ENCODE data around the gene WBP11. TPM values are rescaled to one million over a fixed set of nuclear protein-coding genes. Genes with fewer than 3 reads are reported as not detected.
"Not testable (repeated sequence)": the region's sequence is repeated elsewhere in the genome, so short reads cannot be mapped to it uniquely, and the experiment has no call there.

Gene WBP11
- total RNA-seq, 1 experiment from 2014 or later, result 31.7 TPM

GRCh38 chr12:14771651-14772137, 31.6 kb downstream of the WBP11 start:
- DNase-seq, result peak; percentile 76
- Histone ChIP-seq H3K4me3 (ENCODE audit: insufficient read depth, low read depth, low read length) (peak overlapping the region; percentile 90), H3K27me3 (ENCODE audit: control insufficient read depth, insufficient read depth, low read length) (no peaks in the 10 kb centered on the region), H3K36me3 (replicated peaks; ENCODE audit: control insufficient read depth, insufficient read depth, low read length) (no peaks in the 10 kb centered on the region)

GRCh38 chr12:14770496-14771461, 32.5 kb downstream of the WBP11 start:
- Histone ChIP-seq H3K27me3 (ENCODE audit: control insufficient read depth, insufficient read depth, low read length) (no peaks in the 10 kb centered on the region), H3K36me3 (replicated peaks; ENCODE audit: control insufficient read depth, insufficient read depth, low read length) (no peaks in the 10 kb centered on the region), H3K4me3 (ENCODE audit: insufficient read depth, low read depth, low read length) (peak overlapping the region; percentile 90)
- DNase-seq, result peak; percentile 75

GRCh38 chr12:14769969-14770495, 33.2 kb downstream of the WBP11 start:
- H3K4me3 ChIP-seq (ENCODE audit: insufficient read depth, low read depth, low read length), result peak overlapping the region; percentile 90
- peak; percentile 86 for DNase-seq
- H3K36me3 ChIP-seq (replicated peaks; ENCODE audit: control insufficient read depth, insufficient read depth, low read length), result no peaks in the 10 kb centered on the region
- H3K27me3 ChIP-seq (ENCODE audit: control insufficient read depth, insufficient read depth, low read length), result no peaks in the 10 kb centered on the region

- H3K27me3 ChIP-seq (ENCODE audit: control insufficient read depth, insufficient read depth, low read length), result no peaks in the 10 kb centered on the region
- DNase-seq, result peak; percentile 77
- peak overlapping the region; percentile 90 for H3K4me3 ChIP-seq (ENCODE audit: insufficient read depth, low read depth, low read length)
- no peaks in the 10 kb centered on the region for H3K36me3 ChIP-seq (replicated peaks; ENCODE audit: control insufficient read depth, insufficient read depth, low read length)
Measured at GRCh38 chr12:14769466-14769968, 33.8 kb downstream of the WBP11 start.

GRCh38 chr12:14768823-14769405, 34.4 kb downstream of the WBP11 start:
- Histone ChIP-seq H3K4me3 (ENCODE audit: insufficient read depth, low read depth, low read length) (peak overlapping the region; percentile 90), H3K36me3 (replicated peaks; ENCODE audit: control insufficient read depth, insufficient read depth, low read length) (no peaks in the 10 kb centered on the region), H3K27me3 (ENCODE audit: control insufficient read depth, insufficient read depth, low read length) (no peaks in the 10 kb centered on the region)
- peak; percentile 40 for DNase-seq

GRCh38 chr12:14767617-14768016, 35.7 kb downstream of the WBP11 start:
- Histone ChIP-seq H3K4me3 (ENCODE audit: insufficient read depth, low read depth, low read length) (no peak overlapping the region), H3K36me3 (replicated peaks; ENCODE audit: control insufficient read depth, insufficient read depth, low read length) (no peaks in the 10 kb centered on the region), H3K27me3 (ENCODE audit: control insufficient read depth, insufficient read depth, low read length) (no peaks in the 10 kb centered on the region)
- no peak for DNase-seq

- Histone ChIP-seq H3K27me3 (ENCODE audit: control insufficient read depth, insufficient read depth, low read length) (no peaks in the 10 kb centered on the region), H3K4me3 (ENCODE audit: insufficient read depth, low read depth, low read length) (no peak overlapping the region), H3K36me3 (replicated peaks; ENCODE audit: control insufficient read depth, insufficient read depth, low read length) (no peaks in the 10 kb centered on the region)
- DNase-seq, result no peak
Measured at GRCh38 chr12:14766649-14767215, 36.5 kb downstream of the WBP11 start.

- not testable (repeated sequence) for H3K36me3 ChIP-seq (replicated peaks; ENCODE audit: control insufficient read depth, insufficient read depth, low read length); DNase-seq; H3K4me3 ChIP-seq (ENCODE audit: insufficient read depth, low read depth, low read length); H3K27me3 ChIP-seq (ENCODE audit: control insufficient read depth, insufficient read depth, low read length)
Measured at GRCh38 chr12:14766020-14766419, 37.3 kb downstream of the WBP11 start.

GRCh38 chr12:14765398-14765797, 37.9 kb downstream of the WBP11 start:
- Histone ChIP-seq H3K36me3 (replicated peaks; ENCODE audit: control insufficient read depth, insufficient read depth, low read length) (no peaks in the 10 kb centered on the region; the same call in 1 of the 2 replicates), H3K27me3 (ENCODE audit: control insufficient read depth, insufficient read depth, low read length) (no peaks in the 10 kb centered on the region), H3K4me3 (ENCODE audit: insufficient read depth, low read depth, low read length) (no peak overlapping the region)
- DNase-seq, result no peak

GRCh38 chr12:14759711-14760280, 43.5 kb downstream of the WBP11 start:
- not testable (repeated sequence) for DNase-seq; H3K36me3 ChIP-seq (replicated peaks; ENCODE audit: control insufficient read depth, insufficient read depth, low read length); H3K27me3 ChIP-seq (ENCODE audit: control insufficient read depth, insufficient read depth, low read length); H3K4me3 ChIP-seq (ENCODE audit: insufficient read depth, low read depth, low read length)

- Histone ChIP-seq H3K4me3 (ENCODE audit: insufficient read depth, low read depth, low read length) (no peak overlapping the region), H3K36me3 (replicated peaks; ENCODE audit: control insufficient read depth, insufficient read depth, low read length) (no peaks in the 10 kb centered on the region; the same call in 1 of the 2 replicates), H3K27me3 (ENCODE audit: control insufficient read depth, insufficient read depth, low read length) (no peaks in the 10 kb centered on the region)
- DNase-seq, result peak; percentile 59
Measured at GRCh38 chr12:14756334-14757143, 46.7 kb downstream of the WBP11 start.

- H3K27me3 ChIP-seq (ENCODE audit: control insufficient read depth, insufficient read depth, low read length), result no peaks in the 10 kb centered on the region
- H3K4me3 ChIP-seq (ENCODE audit: insufficient read depth, low read depth, low read length), result no peak overlapping the region
- no peak for DNase-seq
- no peaks in the 10 kb centered on the region for H3K36me3 ChIP-seq (replicated peaks; ENCODE audit: control insufficient read depth, insufficient read depth, low read length)
Measured at GRCh38 chr12:14751986-14752385, 51.3 kb downstream of the WBP11 start.

GRCh38 chr12:14743061-14743460, 60.2 kb downstream of the WBP11 start:
- Histone ChIP-seq H3K4me3 (ENCODE audit: insufficient read depth, low read depth, low read length) (no peak overlapping the region), H3K36me3 (replicated peaks; ENCODE audit: control insufficient read depth, insufficient read depth, low read length) (no peaks in the 10 kb centered on the region), H3K27me3 (ENCODE audit: control insufficient read depth, insufficient read depth, low read length) (no peaks in the 10 kb centered on the region)
- DNase-seq, result no peak

Measured in H7 (cell line).